NB4 (cell line): ENCODE measurements around the gene CRTC1.

ENCODE experiments used
- CTCF ChIP-seq: IDR thresholded peaks from one replicate; pipeline ENCODE4 v1.5.1; 2012; ENCODE audit warnings: low read depth, low read length
- MYC ChIP-seq: IDR thresholded peaks from 2 replicates; pipeline ENCODE4 v1.6.1; 2011; ENCODE audit warnings: low read depth, low read length
- POLR2A ChIP-seq: IDR thresholded peaks from 2 replicates; pipeline ENCODE4 v1.6.1; 2011; ENCODE audit warnings: mild to moderate bottlenecking; ENCODE audit not compliant: insufficient read length; ENCODE audit errors: extremely low read depth
- TF ChIP-seq, protein P1 (sequence below): IDR thresholded peaks from 2 replicates; pipeline ENCODE4 v1.6.1; 2011; ENCODE audit warnings: low read depth, low read length

GRCh38 chr19:18670312-18670711 is 13.2 kb upstream of the CRTC1 start:
- TF ChIP-seq CTCF (no peak), POLR2A (no peak), MYC (no peak)
- TF ChIP-seq, protein P1, sequence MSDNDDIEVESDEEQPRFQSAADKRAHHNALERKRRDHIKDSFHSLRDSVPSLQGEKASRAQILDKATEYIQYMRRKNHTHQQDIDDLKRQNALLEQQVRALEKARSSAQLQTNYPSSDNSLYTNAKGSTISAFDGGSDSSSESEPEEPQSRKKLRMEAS, result no peak
